H9 (cell line): ENCODE results near the gene WBP1. TPM values are rescaled to one million over a fixed set of nuclear protein-coding genes. Genes with fewer than 3 reads are reported as not detected.

Experiments used
- DNase-seq: peaks from one replicate; pipeline ENCODE4 v3.0.0-alpha.2; 2017
- H2AFZ ChIP-seq: one replicate; pipeline ENCODE4 v1.6.1; 2013; ENCODE audit warnings: mild to moderate bottlenecking, low read length, control low read depth, moderate library complexity
- H2AK5ac ChIP-seq: 2 replicates; pipeline ENCODE4 v1.6.1; 2013; ENCODE audit warnings: low read length, control low read depth, mixed read lengths; ENCODE audit not compliant: insufficient read length
- H2BK120ac ChIP-seq: one replicate; pipeline ENCODE4 v1.6.1; 2013; ENCODE audit warnings: low read depth, mild to moderate bottlenecking, low read length, control low read depth, inconsistent platforms; ENCODE audit not compliant: poor library complexity, severe bottlenecking
- H2BK12ac ChIP-seq: 2 replicates; pipeline ENCODE4 v1.6.1; 2013; ENCODE audit warnings: low read length, control low read depth, mixed read lengths, low read depth; ENCODE audit not compliant: insufficient read length
- H2BK15ac ChIP-seq: 2 replicates; pipeline ENCODE4 v1.6.1; 2013; ENCODE audit warnings: low read depth, low read length, control low read depth
- H2BK20ac ChIP-seq: one replicate; pipeline ENCODE4 v1.6.1; 2013; ENCODE audit warnings: low read depth, mild to moderate bottlenecking, low read length, control low read depth, inconsistent platforms; ENCODE audit not compliant: poor library complexity, severe bottlenecking
- H2BK5ac ChIP-seq: 2 replicates; pipeline ENCODE4 v1.6.1; 2013; ENCODE audit warnings: low read length, control low read depth, mixed read lengths; ENCODE audit not compliant: insufficient read length
- H3K14ac ChIP-seq: 2 replicates; pipeline ENCODE4 v1.6.1; 2013; ENCODE audit warnings: low read length, control low read depth; ENCODE audit not compliant: insufficient read depth
- H3K18ac ChIP-seq: 2 replicates; pipeline ENCODE4 v1.6.1; 2013; ENCODE audit warnings: low read depth, mild to moderate bottlenecking, mixed read lengths, low read length, control low read depth; ENCODE audit not compliant: insufficient read length
- H3K23ac ChIP-seq: 2 replicates; pipeline ENCODE4 v1.6.1; 2013; ENCODE audit warnings: low read length, control low read depth, mixed read lengths, low read depth; ENCODE audit not compliant: insufficient read length
- H3K23me2 ChIP-seq: 2 replicates; pipeline ENCODE4 v1.6.1; 2013; ENCODE audit warnings: low read depth, mild to moderate bottlenecking, mixed read lengths, low read length, control low read depth; ENCODE audit not compliant: insufficient read length, poor library complexity, severe bottlenecking
- H3K27ac ChIP-seq: 2 replicates; pipeline ENCODE4 v1.5.1; 2013; ENCODE audit warnings: low read length, control low read depth, mixed read lengths, low read depth; ENCODE audit not compliant: insufficient read length
- H3K27me3 ChIP-seq: 2 replicates; pipeline ENCODE4 v1.6.1; 2013; ENCODE audit warnings: low read length, control low read depth, inconsistent platforms; ENCODE audit not compliant: insufficient read depth
- H3K4ac ChIP-seq: 2 replicates; pipeline ENCODE4 v1.6.1; 2013; ENCODE audit warnings: low read depth, mild to moderate bottlenecking, control low read depth, inconsistent platforms, low read length, moderate library complexity
- H3K4me1 ChIP-seq: 2 replicates; pipeline ENCODE4 v1.6.1; 2013; ENCODE audit warnings: low read length, control low read depth, inconsistent platforms; ENCODE audit not compliant: insufficient read depth
- H3K4me2 ChIP-seq: 2 replicates; pipeline ENCODE4 v1.6.1; 2013; ENCODE audit warnings: low read length, control low read depth, mixed read lengths; ENCODE audit not compliant: insufficient read length, insufficient read depth
- H3K56ac ChIP-seq: 2 replicates; pipeline ENCODE4 v1.6.1; 2013; ENCODE audit warnings: low read depth, mild to moderate bottlenecking, mixed read lengths, low read length, control low read depth; ENCODE audit not compliant: insufficient read length
- H3K79me1 ChIP-seq: 2 replicates; pipeline ENCODE4 v1.6.1; 2013; ENCODE audit warnings: low read depth, mild to moderate bottlenecking, moderate library complexity, low read length, control low read depth, inconsistent platforms; ENCODE audit not compliant: insufficient read depth, poor library complexity, severe bottlenecking
- H3K79me2 ChIP-seq: 2 replicates; pipeline ENCODE4 v1.6.1; 2013; ENCODE audit warnings: low read length, control low read depth, inconsistent platforms; ENCODE audit not compliant: insufficient read depth
- H3K9ac ChIP-seq: 2 replicates; pipeline ENCODE4 v1.6.1; 2013; ENCODE audit warnings: low read length, control low read depth, mixed read lengths; ENCODE audit not compliant: insufficient read length; ENCODE audit errors: extremely low read depth
- H3K9me3 ChIP-seq: one replicate; pipeline ENCODE4 v1.6.1; 2013; ENCODE audit warnings: low read depth, low read length, inconsistent platforms; ENCODE audit not compliant: control insufficient read depth
- H3T11ph ChIP-seq: one replicate; pipeline ENCODE4 v1.6.1; 2013; ENCODE audit warnings: mild to moderate bottlenecking, low read length, control low read depth, inconsistent platforms
- H4K20me1 ChIP-seq: one replicate; pipeline ENCODE4 v1.6.1; 2013; ENCODE audit not compliant: control insufficient read depth, insufficient read length, insufficient read depth
- H4K5ac ChIP-seq: 2 replicates; pipeline ENCODE4 v1.6.1; 2013; ENCODE audit warnings: low read depth, mild to moderate bottlenecking, mixed read lengths, low read length, control low read depth; ENCODE audit not compliant: insufficient read length
- H4K8ac ChIP-seq: replicated peaks from 2 replicates; pipeline ENCODE4 v1.6.1; 2013; ENCODE audit warnings: low read length, control low read depth, mixed read lengths, low read depth; ENCODE audit not compliant: insufficient read length
- H4K91ac ChIP-seq: 2 replicates; pipeline ENCODE4 v1.6.1; 2013; ENCODE audit warnings: low read depth, mild to moderate bottlenecking, moderate library complexity, mixed read lengths, low read length, control low read depth; ENCODE audit not compliant: insufficient read length
- H3K27ac Mint-ChIP-seq, 3 experiments: 2 replicates in 2 of 3; 3 replicates in 1 of 3; pipeline ENCODE4 v1.8.0; 2020 to 2021; ENCODE audit warnings: mixed read lengths in 3 of 3, mild to moderate bottlenecking in 1 of 3, moderate library complexity in 1 of 3
- H3K27me3 Mint-ChIP-seq: 2 replicates; pipeline ENCODE4 v1.8.0; 2021; ENCODE audit warnings: low read depth, mild to moderate bottlenecking, moderate library complexity, mixed read lengths
- H3K36me3 Mint-ChIP-seq, 3 experiments: 2 replicates in 2 of 3; 3 replicates in 1 of 3; pipeline ENCODE4 v1.8.0; 2020 to 2021; ENCODE audit warnings: low read depth in 3 of 3, mixed read lengths in 3 of 3; ENCODE audit not compliant: insufficient read depth in 1 of 3
- H3K4me1 Mint-ChIP-seq, 2 experiments: 2 replicates each; pipeline ENCODE4 v1.8.0; 2020; ENCODE audit warnings: mixed read lengths in 2 of 2
- H3K4me3 Mint-ChIP-seq, 2 experiments: 2 replicates in 1 of 2; 3 replicates in 1 of 2; pipeline ENCODE4 v1.8.0; 2020 to 2021; ENCODE audit warnings: mild to moderate bottlenecking in 2 of 2, mixed read lengths in 2 of 2, moderate library complexity in 1 of 2
- H3K9me3 Mint-ChIP-seq, 2 experiments: 2 replicates in 1 of 2; 3 replicates in 1 of 2; pipeline ENCODE4 v1.8.0; 2020; ENCODE audit warnings: mild to moderate bottlenecking in 2 of 2, mixed read lengths in 2 of 2, moderate library complexity in 1 of 2
- WGBS: extraction: QIAGEN DNeasy Blood & Tissue Kit; methylation state at CpG from one replicate; pipeline ENCODE4 v1.1.7; 2013; ENCODE audit warnings: missing lambda C conversion rate, low lambda C conversion rate, mixed read lengths; ENCODE audit not compliant: insufficient read length; ENCODE audit errors: extremely low coverage; 5-methylcytosine and 5-hydroxymethylcytosine counted together
- total RNA-seq: library from RNA; stranded (reverse); gene quantifications from 2 replicates; pipeline ENCODE4 v1.2.1, GENCODE V29; 2021
- TF ChIP-seq, protein P1 (sequence below): fragments of 200-600 bp; sonication (generic); conservative IDR thresholded peaks from 3 replicates; pipeline ENCODE4 v1.8.0; 2021; ENCODE audit warnings: antibody characterized with exemption, mild to moderate bottlenecking

The WBP1 gene
- total RNA-seq, 1 experiment from 2014 or later = 82.1 TPM

DNA sequence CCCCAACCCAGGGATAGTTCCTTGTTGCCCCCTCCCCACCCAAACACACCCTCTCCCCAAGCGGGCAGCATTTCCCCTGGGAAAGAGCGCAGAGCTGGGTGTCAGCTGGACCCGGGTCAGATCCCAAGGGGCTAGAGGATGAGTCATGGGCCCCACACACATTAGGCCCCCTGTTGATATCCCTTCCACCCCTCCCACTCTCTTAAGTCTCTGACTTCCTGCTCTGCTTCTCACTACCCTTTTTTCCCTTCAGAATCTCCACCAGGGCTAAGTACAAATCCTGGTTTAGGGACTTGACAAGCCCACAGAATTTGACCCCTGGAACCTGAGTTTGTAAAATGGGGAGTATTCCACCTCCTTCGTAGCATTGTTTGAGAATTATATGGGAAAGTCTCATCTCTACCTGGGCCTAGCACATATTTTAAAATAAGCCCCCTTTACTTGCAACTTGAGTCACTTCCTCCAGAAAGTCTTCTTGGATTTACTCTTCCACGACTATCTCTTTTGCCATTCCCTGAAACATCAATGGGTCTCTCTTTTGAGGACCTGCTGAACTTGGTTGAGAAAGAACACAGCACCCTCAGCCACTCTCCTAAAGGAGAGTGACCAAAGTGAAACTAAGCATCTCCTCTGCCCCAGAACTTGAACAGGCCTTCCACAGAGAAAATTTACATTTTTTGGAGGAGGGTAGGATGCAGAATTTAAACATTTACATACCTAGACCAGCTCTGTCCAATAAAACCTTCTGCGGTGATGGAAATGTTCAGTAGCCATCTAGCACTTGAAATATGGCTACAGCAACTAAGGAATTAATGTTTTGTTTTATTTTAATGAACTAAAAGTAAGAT, 21.2 kb upstream of the WBP1 start:
- H2BK12ac ChIP-seq = no peak overlapping the region
- H3K4me2 ChIP-seq = no peak overlapping the region
- H3K23me2 ChIP-seq = peaks cover 11% of the 10 kb centered on the region
- no peak overlapping the region for H3K4ac ChIP-seq
- no peak overlapping the region for H4K91ac ChIP-seq
- TF ChIP-seq, protein P1, sequence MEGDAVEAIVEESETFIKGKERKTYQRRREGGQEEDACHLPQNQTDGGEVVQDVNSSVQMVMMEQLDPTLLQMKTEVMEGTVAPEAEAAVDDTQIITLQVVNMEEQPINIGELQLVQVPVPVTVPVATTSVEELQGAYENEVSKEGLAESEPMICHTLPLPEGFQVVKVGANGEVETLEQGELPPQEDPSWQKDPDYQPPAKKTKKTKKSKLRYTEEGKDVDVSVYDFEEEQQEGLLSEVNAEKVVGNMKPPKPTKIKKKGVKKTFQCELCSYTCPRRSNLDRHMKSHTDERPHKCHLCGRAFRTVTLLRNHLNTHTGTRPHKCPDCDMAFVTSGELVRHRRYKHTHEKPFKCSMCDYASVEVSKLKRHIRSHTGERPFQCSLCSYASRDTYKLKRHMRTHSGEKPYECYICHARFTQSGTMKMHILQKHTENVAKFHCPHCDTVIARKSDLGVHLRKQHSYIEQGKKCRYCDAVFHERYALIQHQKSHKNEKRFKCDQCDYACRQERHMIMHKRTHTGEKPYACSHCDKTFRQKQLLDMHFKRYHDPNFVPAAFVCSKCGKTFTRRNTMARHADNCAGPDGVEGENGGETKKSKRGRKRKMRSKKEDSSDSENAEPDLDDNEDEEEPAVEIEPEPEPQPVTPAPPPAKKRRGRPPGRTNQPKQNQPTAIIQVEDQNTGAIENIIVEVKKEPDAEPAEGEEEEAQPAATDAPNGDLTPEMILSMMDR = no peak
- no peaks in the 10 kb centered on the region; the same call in 1 of the 2 replicates for H3K27me3 Mint-ChIP-seq
- H2BK5ac ChIP-seq = no peak overlapping the region
- no peak overlapping the region for H3K18ac ChIP-seq
- H3K79me2 ChIP-seq = peaks cover 21% of the 10 kb centered on the region; the same call in 1 of the 2 replicates
- DNase-seq = peak; percentile 55
- H2BK120ac ChIP-seq = no peak overlapping the region
- no peak overlapping the region for H2AK5ac ChIP-seq
- no peak overlapping the region for H2BK15ac ChIP-seq
- H3K27me3 ChIP-seq = no peaks in the 10 kb centered on the region
- peak overlapping the region; percentile 16 to 28; a peak in 2 of 5 replicates for H3K4me3 Mint-ChIP-seq
- peak overlapping the region; percentile 55 to 72 (median 68); a peak in 5 of 7 replicates for H3K27ac Mint-ChIP-seq
- no peaks in the 10 kb centered on the region for H3K9me3 ChIP-seq
- H3K9me3 Mint-ChIP-seq = no peaks in the 10 kb centered on the region
- no peak overlapping the region for H3K23ac ChIP-seq
- no peak overlapping the region for H2AFZ ChIP-seq
- no peak overlapping the region for H3K56ac ChIP-seq
- H3K9ac ChIP-seq = no peak overlapping the region
- no CpG with 5 or more reads among the region's 6 CpGs for WGBS
- no peak overlapping the region for H3K27ac ChIP-seq
- H3K79me1 ChIP-seq = peaks cover 7% of the 10 kb centered on the region
- H2BK20ac ChIP-seq = no peak overlapping the region
- peaks cover 3% of the 10 kb centered on the region; the same call in 1 of the 2 replicates for H3K4me1 ChIP-seq
- no peak overlapping the region for H3K14ac ChIP-seq
- H3K4me1 Mint-ChIP-seq = peaks cover 31 to 40% of the 10 kb centered on the region in 2 experiments
- no peak overlapping the region for H4K8ac ChIP-seq
- no peak overlapping the region for H3T11ph ChIP-seq
- H4K20me1 ChIP-seq = no peaks in the 10 kb centered on the region
- no peak overlapping the region for H4K5ac ChIP-seq
- H3K36me3 Mint-ChIP-seq = peaks cover 14 to 46% (median 33%) of the 10 kb centered on the region in 3 experiments
